OCI-LY7 (cell line): ENCODE measurements around the gene ARHGAP24.

Experiments used
- CTCF ChIP-seq: fragments of 200-600 bp; sonication (generic); conservative IDR thresholded peaks from 2 replicates; pipeline ENCODE4 v1.5.1; 2014; ENCODE audit warnings: mild to moderate bottlenecking, antibody characterized with exemption, low read length, moderate library complexity, mixed read lengths
- EZH2phosphoT487 ChIP-seq: fragments of 200-600 bp; sonication (generic); IDR thresholded peaks from 2 replicates; pipeline ENCODE4 v1.6.1; 2018; ENCODE audit warnings: low read depth, borderline replicate concordance, mild to moderate bottlenecking, mixed run types, antibody characterized with exemption, low read length, moderate library complexity, mixed read lengths

- TF ChIP-seq CTCF (no peak), EZH2phosphoT487 (no peak)
These were observed 495.6 kb downstream of the ARHGAP24 start for GRCh38 chr4:85970535-85970934.
